Measurements from ENCODE around the gene ZNF423.

The ZNF423 gene

GRCh38 chr16:49733313-49734009 is 122.5 kb downstream of the ZNF423 start:
- DNase-seq (ENCODE audit: insufficient read length, low spot score): no peak
- no peak for FAIRE-seq
- TF ChIP-seq SPI1 (IDR thresholded peaks at IDR 0.05; ENCODE audit: low read depth, low read length): no peak
- no peak for TF ChIP-seq PAX5 (IDR thresholded peaks at IDR 0.05; ENCODE audit: insufficient read depth, low read length, severe bottlenecking)
- no peak for TF ChIP-seq POU2F2 (IDR thresholded peaks at IDR 0.05; ENCODE audit: low read depth, low read length)
- TF ChIP-seq POLR2AphosphoS5 (IDR thresholded peaks at IDR 0.05; ENCODE audit: low read depth, low read length): no peak
- TF ChIP-seq TAF1 (IDR thresholded peaks at IDR 0.05; ENCODE audit: low read depth, low read length): no peak
- TF ChIP-seq POLR2A (IDR thresholded peaks at IDR 0.05; ENCODE audit: low read depth, low read length): no peak

GRCh38 chr16:49731911-49732310 is 124.0 kb downstream of the ZNF423 start:
- DNase-seq (ENCODE audit: insufficient read length, low spot score): no peak
- no peak for TF ChIP-seq PAX5 (IDR thresholded peaks at IDR 0.05; ENCODE audit: insufficient read depth, low read length, severe bottlenecking)
- no peak for TF ChIP-seq POLR2A (IDR thresholded peaks at IDR 0.05; ENCODE audit: low read depth, low read length)
- TF ChIP-seq POU2F2 (IDR thresholded peaks at IDR 0.05; ENCODE audit: low read depth, low read length): no peak
- TF ChIP-seq TAF1 (IDR thresholded peaks at IDR 0.05; ENCODE audit: low read depth, low read length): no peak
- TF ChIP-seq POLR2AphosphoS5 (IDR thresholded peaks at IDR 0.05; ENCODE audit: low read depth, low read length): no peak
- TF ChIP-seq SPI1 (IDR thresholded peaks at IDR 0.05; ENCODE audit: low read depth, low read length): no peak
- no peak for FAIRE-seq

GRCh38 chr16:49730772-49731171 is 125.1 kb downstream of the ZNF423 start:
- FAIRE-seq: no peak
- DNase-seq (ENCODE audit: insufficient read length, low spot score): no peak
- TF ChIP-seq SPI1 (IDR thresholded peaks at IDR 0.05; ENCODE audit: low read depth, low read length): no peak
- no peak for TF ChIP-seq TAF1 (IDR thresholded peaks at IDR 0.05; ENCODE audit: low read depth, low read length)
- no peak for TF ChIP-seq POLR2A (IDR thresholded peaks at IDR 0.05; ENCODE audit: low read depth, low read length)

- DNase-seq (ENCODE audit: insufficient read length, low spot score) (no peak), FAIRE-seq (no peak)
- TF ChIP-seq SPI1 (IDR thresholded peaks at IDR 0.05; ENCODE audit: low read depth, low read length) (no peak), POLR2AphosphoS5 (IDR thresholded peaks at IDR 0.05; ENCODE audit: low read depth, low read length) (no peak), PAX5 (IDR thresholded peaks at IDR 0.05; ENCODE audit: insufficient read depth, low read length, severe bottlenecking) (no peak), POU2F2 (IDR thresholded peaks at IDR 0.05; ENCODE audit: low read depth, low read length) (no peak), POLR2A (IDR thresholded peaks at IDR 0.05; ENCODE audit: low read depth, low read length) (no peak), TAF1 (IDR thresholded peaks at IDR 0.05; ENCODE audit: low read depth, low read length) (no peak)
These were observed 128.3 kb downstream of the ZNF423 start for GRCh38 chr16:49727611-49728010.

GRCh38 chr16:49726155-49726554 is 129.8 kb downstream of the ZNF423 start:
- no peak for FAIRE-seq
- DNase-seq (ENCODE audit: insufficient read length, low spot score): no peak
- no peak for TF ChIP-seq POLR2A (IDR thresholded peaks at IDR 0.05; ENCODE audit: low read depth, low read length)
- TF ChIP-seq TAF1 (IDR thresholded peaks at IDR 0.05; ENCODE audit: low read depth, low read length): no peak
- TF ChIP-seq PAX5 (IDR thresholded peaks at IDR 0.05; ENCODE audit: insufficient read depth, low read length, severe bottlenecking): no peak
- no peak for TF ChIP-seq SPI1 (IDR thresholded peaks at IDR 0.05; ENCODE audit: low read depth, low read length)
- TF ChIP-seq POLR2AphosphoS5 (IDR thresholded peaks at IDR 0.05; ENCODE audit: low read depth, low read length): no peak
- TF ChIP-seq POU2F2 (IDR thresholded peaks at IDR 0.05; ENCODE audit: low read depth, low read length): no peak

GRCh38 chr16:49725651-49726050 is 130.3 kb downstream of the ZNF423 start:
- TF ChIP-seq TAF1 (IDR thresholded peaks at IDR 0.05; ENCODE audit: low read depth, low read length) (no peak), POLR2AphosphoS5 (IDR thresholded peaks at IDR 0.05; ENCODE audit: low read depth, low read length) (no peak), SPI1 (IDR thresholded peaks at IDR 0.05; ENCODE audit: low read depth, low read length) (no peak), POU2F2 (IDR thresholded peaks at IDR 0.05; ENCODE audit: low read depth, low read length) (no peak)
- DNase-seq (ENCODE audit: insufficient read length, low spot score): no peak
- FAIRE-seq: no peak

GRCh38 chr16:49724774-49725173 is 131.1 kb downstream of the ZNF423 start:
- FAIRE-seq (no peak), DNase-seq (ENCODE audit: insufficient read length, low spot score) (no peak)
- no peak for TF ChIP-seq SPI1 (IDR thresholded peaks at IDR 0.05; ENCODE audit: low read depth, low read length)
- no peak for TF ChIP-seq TAF1 (IDR thresholded peaks at IDR 0.05; ENCODE audit: low read depth, low read length)
- no peak for TF ChIP-seq POLR2A (IDR thresholded peaks at IDR 0.05; ENCODE audit: low read depth, low read length)
- no peak for TF ChIP-seq PAX5 (IDR thresholded peaks at IDR 0.05; ENCODE audit: insufficient read depth, low read length, severe bottlenecking)
- TF ChIP-seq POU2F2 (IDR thresholded peaks at IDR 0.05; ENCODE audit: low read depth, low read length): no peak
- no peak for TF ChIP-seq POLR2AphosphoS5 (IDR thresholded peaks at IDR 0.05; ENCODE audit: low read depth, low read length)

GRCh38 chr16:49723310-49723709 is 132.6 kb downstream of the ZNF423 start:
- DNase-seq (ENCODE audit: insufficient read length, low spot score): no peak
- FAIRE-seq: no peak
- TF ChIP-seq SPI1 (IDR thresholded peaks at IDR 0.05; ENCODE audit: low read depth, low read length): no peak
- TF ChIP-seq POU2F2 (IDR thresholded peaks at IDR 0.05; ENCODE audit: low read depth, low read length): no peak
- TF ChIP-seq TAF1 (IDR thresholded peaks at IDR 0.05; ENCODE audit: low read depth, low read length): no peak
- no peak for TF ChIP-seq PAX5 (IDR thresholded peaks at IDR 0.05; ENCODE audit: insufficient read depth, low read length, severe bottlenecking)
- TF ChIP-seq POLR2AphosphoS5 (IDR thresholded peaks at IDR 0.05; ENCODE audit: low read depth, low read length): no peak
- TF ChIP-seq POLR2A (IDR thresholded peaks at IDR 0.05; ENCODE audit: low read depth, low read length): no peak

- DNase-seq (ENCODE audit: insufficient read length, low spot score): no peak
- no peak for FAIRE-seq
- TF ChIP-seq POLR2AphosphoS5 (IDR thresholded peaks at IDR 0.05; ENCODE audit: low read depth, low read length) (no peak), SPI1 (IDR thresholded peaks at IDR 0.05; ENCODE audit: low read depth, low read length) (no peak), PAX5 (IDR thresholded peaks at IDR 0.05; ENCODE audit: insufficient read depth, low read length, severe bottlenecking) (no peak), POLR2A (IDR thresholded peaks at IDR 0.05; ENCODE audit: low read depth, low read length) (no peak), TAF1 (IDR thresholded peaks at IDR 0.05; ENCODE audit: low read depth, low read length) (no peak)
These were observed 135.7 kb downstream of the ZNF423 start for GRCh38 chr16:49720225-49720624.

GRCh38 chr16:49717689-49718088 is 138.2 kb downstream of the ZNF423 start:
- FAIRE-seq: no peak
- TF ChIP-seq POLR2A (IDR thresholded peaks at IDR 0.05; ENCODE audit: low read depth, low read length): no peak
- no peak for DNase-seq (ENCODE audit: insufficient read length, low spot score)

Data from GM12891 (cell line).